GM18517 (cell line): ENCODE results near the gene PLCB4.

Experiments
- ATAC-seq: cut with Tn5 transposase; IDR thresholded peaks from one replicate; pipeline ENCODE4 v1.9.1; 2021; ENCODE audit warnings: mild to moderate bottlenecking, moderate library complexity; ENCODE audit not compliant: unreplicated experiment

The PLCB4 gene

GRCh38 chr20:9100691-9101090, 31.8 kb downstream of the PLCB4 start:
- ATAC-seq = no peak

- ATAC-seq = no peak
Measured at GRCh38 chr20:9102456-9102855, 33.6 kb downstream of the PLCB4 start.

GRCh38 chr20:9103955-9104354, 35.1 kb downstream of the PLCB4 start:
- ATAC-seq = no peak

- ATAC-seq = no peak
Measured at GRCh38 chr20:9108260-9108659, 39.4 kb downstream of the PLCB4 start.

- no peak for ATAC-seq
Measured at GRCh38 chr20:9109566-9109965, 40.7 kb downstream of the PLCB4 start.

GRCh38 chr20:9110365-9110764, 41.5 kb downstream of the PLCB4 start:
- ATAC-seq = no peak

GRCh38 chr20:9110916-9111432, 42.1 kb downstream of the PLCB4 start:
- ATAC-seq = no peak

- no peak for ATAC-seq
Measured at GRCh38 chr20:9112541-9113515, 43.9 kb downstream of the PLCB4 start.

GRCh38 chr20:9114709-9115108, 45.8 kb downstream of the PLCB4 start:
- ATAC-seq = no peak

GRCh38 chr20:9117548-9117947, 48.7 kb downstream of the PLCB4 start:
- no peak for ATAC-seq

- ATAC-seq = no peak
Measured at GRCh38 chr20:9119776-9120175, 50.9 kb downstream of the PLCB4 start.

- ATAC-seq = no peak
Measured at GRCh38 chr20:9121211-9121610, 52.3 kb downstream of the PLCB4 start.

GRCh38 chr20:9122571-9122970, 53.7 kb downstream of the PLCB4 start:
- ATAC-seq = no peak

GRCh38 chr20:9126527-9126926, 57.6 kb downstream of the PLCB4 start:
- no peak for ATAC-seq

GRCh38 chr20:9128568-9128967, 59.7 kb downstream of the PLCB4 start:
- ATAC-seq = no peak

- no peak for ATAC-seq
Measured at GRCh38 chr20:9129756-9130155, 60.9 kb downstream of the PLCB4 start.

GRCh38 chr20:9130521-9130920, 61.6 kb downstream of the PLCB4 start:
- no peak for ATAC-seq

GRCh38 chr20:9131841-9132240, 63.0 kb downstream of the PLCB4 start:
- ATAC-seq = no peak

- ATAC-seq = no peak
Measured at GRCh38 chr20:9134346-9134745, 65.5 kb downstream of the PLCB4 start.

GRCh38 chr20:9136114-9136513, 67.2 kb downstream of the PLCB4 start:
- no peak for ATAC-seq

- no peak for ATAC-seq
Measured at GRCh38 chr20:9137001-9137400, 68.1 kb downstream of the PLCB4 start.

GRCh38 chr20:9139106-9139833, 70.4 kb downstream of the PLCB4 start:
- ATAC-seq = no peak
